NCI-H1105 (cell line): ENCODE results near the gene PLD6.

Experiments
- DNase-seq: peaks from one replicate; lab custom pipeline; 2025; lab: John Stamatoyannopoulos, UW

The PLD6 gene

DNA sequence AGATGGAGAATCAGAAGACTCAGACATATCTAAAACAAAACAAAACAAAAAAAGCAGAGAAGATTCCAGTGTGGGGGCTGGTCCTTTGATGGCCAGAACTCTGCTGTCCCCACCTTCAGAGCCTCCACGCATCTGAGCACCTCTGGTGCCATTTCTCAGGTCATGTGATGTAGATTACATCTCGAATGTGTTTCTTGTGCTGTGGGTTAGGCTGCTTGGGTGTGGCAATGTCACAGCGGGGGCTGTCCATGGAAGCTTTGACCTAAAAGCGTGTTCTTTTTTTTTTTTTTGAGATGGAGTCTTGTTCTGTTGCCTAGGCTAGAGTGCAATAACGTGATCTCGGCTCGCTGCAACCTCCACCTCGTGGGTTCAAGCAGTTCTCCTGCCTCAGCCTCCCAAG is 51.2 kb downstream of the PLD6 start:
- no peak for DNase-seq

DNA sequence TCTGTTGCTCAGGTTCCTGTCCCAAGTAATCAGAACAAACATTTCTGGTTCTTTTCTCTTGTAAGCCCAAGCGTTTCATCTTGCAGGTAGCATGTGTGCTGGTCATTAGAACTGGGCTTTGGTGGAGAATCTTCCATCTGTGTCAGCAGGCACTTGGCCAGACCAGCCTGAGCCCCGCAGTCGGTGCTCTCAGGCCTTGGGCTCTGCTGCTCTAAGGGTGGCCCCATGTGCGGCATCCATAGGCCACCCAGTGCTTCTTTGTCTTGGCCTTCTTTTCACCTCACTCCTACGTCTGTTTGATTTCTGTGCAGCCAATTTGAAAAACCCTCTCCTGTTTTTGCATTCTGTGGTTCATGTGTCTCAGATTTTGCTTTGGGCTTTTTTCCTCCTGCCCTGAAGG is 51.6 kb downstream of the PLD6 start:
- no peak for DNase-seq

DNA sequence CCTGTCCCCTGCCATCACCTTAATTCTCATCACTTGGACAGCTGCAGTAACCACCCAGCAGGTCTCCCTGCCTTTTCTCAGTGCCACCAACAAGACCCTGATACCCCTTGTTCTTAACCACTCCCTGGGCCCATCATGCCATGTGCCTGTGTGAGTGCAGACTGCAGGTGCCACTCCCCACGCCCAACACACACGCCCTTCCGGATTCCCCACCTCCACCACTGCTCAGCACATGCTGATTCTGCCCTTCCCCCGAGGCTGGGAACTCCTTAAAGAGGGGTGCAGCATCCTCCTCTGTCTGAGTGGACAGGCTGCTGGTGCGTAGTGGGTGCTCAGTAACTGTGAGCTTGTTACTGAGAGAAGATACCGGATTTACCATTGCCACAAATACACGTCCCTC is 52.4 kb downstream of the PLD6 start:
- DNase-seq: no peak

DNA sequence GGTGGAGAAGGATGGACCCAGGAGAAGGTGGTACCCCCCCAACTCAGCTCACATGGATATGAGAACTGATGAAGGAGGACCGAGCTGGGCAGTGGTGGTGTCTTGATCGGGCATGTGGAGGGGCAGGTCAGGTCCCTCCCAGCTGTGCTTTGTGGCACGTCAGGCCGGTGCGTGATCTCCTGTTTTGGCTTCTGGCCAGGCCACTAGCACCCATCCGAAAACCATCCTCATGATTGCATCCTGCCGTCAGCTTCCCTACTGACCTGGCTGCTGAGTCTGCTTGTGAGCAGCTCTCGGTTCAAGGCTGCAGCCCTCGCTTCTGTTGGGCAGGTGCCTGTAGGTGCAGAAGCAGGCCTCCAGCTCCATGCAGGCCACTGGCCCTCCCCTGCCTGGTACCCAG is 53.1 kb downstream of the PLD6 start:
- DNase-seq: no peak

DNA sequence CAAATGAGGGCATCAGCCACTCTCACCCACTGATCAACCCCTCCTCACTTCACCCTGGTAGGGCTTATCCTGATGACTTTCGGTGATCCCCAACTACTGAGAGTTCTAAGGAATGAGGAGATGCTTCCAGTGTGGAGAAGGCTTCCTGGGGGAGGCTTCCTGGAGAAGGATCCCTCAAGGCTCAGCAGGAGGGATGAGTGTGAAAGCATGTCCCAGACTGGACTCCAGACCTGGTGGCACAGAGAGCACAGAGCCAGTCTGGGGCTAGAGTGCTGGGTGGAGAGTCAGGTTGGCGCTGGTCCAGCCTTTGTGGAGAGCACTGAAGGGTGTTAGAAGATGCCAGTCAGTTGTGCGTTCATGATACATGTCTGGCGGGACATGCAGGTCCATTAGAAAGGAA is 53.7 kb downstream of the PLD6 start:
- no peak for DNase-seq

DNA sequence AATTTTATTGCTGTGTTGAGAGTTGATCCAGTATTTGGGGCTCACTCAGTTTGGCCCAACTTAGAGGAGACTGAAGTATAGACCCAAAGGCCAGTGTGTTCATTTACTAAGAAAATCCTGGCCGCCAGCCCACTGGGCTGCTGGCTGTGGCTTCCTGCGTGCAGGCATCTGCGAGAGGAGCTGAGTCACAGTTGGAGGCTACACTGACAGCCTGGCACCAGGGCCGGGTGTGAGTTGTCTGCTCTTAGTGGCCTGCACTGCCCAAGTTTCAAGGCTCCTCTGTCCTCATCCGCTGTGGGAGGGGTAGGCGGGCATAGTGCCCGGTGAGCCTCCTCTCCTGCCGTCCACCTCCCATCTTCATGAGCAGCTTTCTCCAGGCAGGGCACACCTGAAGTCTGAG is 54.2 kb downstream of the PLD6 start:
- DNase-seq: no peak

DNA sequence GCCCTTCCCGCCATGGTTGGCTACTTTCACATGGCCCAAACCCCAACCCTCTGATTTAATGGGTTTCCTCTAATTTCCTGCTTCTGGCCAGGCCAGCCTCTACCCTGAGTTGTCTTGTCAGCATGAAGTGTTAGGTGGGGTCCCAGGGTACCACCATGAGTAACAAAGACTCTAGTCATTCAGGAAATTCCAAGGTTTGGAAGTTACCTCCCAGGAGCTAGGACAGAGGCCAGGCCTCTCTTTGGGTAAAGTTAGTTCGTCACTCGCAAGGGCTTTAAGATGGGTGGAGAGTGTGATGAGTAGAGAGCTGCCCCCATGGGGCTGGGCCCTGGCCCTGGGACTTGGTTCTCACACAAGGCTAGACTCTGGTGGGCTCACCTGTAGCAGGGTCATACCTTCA is 54.6 kb downstream of the PLD6 start:
- no peak for DNase-seq

DNA sequence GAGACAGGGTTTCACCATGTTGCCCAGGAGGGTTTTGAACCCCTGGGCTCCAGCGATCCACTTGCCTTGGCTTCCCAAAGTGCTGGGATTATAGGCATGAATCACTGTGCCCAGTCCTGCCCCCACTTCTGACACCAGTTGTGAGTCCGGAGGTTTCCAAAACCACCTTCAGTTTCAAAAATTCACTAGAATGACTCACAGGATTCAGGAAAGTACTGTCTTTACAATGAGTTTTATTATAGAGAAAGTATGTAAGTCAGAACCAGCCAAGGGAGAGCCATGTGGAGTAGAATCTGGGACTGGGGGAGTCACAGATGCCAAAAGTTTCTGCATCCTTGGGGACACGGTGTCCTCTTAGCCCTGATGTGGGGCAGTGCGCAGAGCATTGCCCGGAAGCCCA is 55.1 kb downstream of the PLD6 start:
- no peak for DNase-seq
